ENCODE measurements around the gene TVP23A. TPM values are rescaled to one million over a fixed set of nuclear protein-coding genes. Genes with fewer than 3 reads are reported as not detected.

TVP23A gene
- total RNA-seq, 1 experiment from 2014 or later, result 3.1 TPM

DNA sequence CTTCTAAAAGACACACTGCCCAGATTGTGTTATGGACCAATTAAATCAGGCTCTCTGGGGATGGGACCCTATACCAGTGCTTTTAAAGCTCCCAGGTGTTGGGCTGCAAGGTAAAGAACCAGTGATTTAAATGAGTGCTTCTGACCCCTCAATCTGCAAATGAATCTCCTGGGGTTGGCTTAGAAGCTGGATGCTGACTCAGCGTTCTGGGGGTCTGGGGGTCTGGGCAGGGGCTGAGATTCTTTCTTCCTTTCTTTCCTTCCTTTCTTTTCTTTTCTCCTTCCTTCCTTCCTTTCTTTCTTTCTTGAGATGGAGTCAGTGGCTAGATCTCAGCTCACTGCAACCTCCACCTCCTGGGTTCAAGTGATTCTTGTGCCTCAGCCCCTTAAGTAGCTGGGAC lies 2.0 kb upstream of the TVP23A start:
- no peaks in the 10 kb centered on the region for H4K20me1 ChIP-seq (ENCODE audit: control insufficient read depth, insufficient read depth, insufficient read length)
- no peak overlapping the region for H3K56ac ChIP-seq (ENCODE audit: insufficient read length, low read depth, low read length)
- H2BK20ac ChIP-seq (ENCODE audit: low read depth, low read length, poor library complexity, severe bottlenecking), result no peak overlapping the region
- no peak overlapping the region for H4K5ac ChIP-seq (ENCODE audit: insufficient read length, low read depth, low read length)
- H3K9me3 ChIP-seq (ENCODE audit: control insufficient read depth, low read depth, low read length), result no peaks in the 10 kb centered on the region
- H3K4me2 ChIP-seq (ENCODE audit: insufficient read depth, insufficient read length, low read length), result no peak overlapping the region
- Mint-ChIP-seq H3K4me1 (peaks cover 4 to 13% of the 10 kb centered on the region in 2 experiments), H3K27ac (no peak overlapping the region; a peak in 2 of 7 replicates), H3K36me3 (ENCODE audit: insufficient read depth in 1 of 3, low read depth in 3 of 3) (no peaks in the 10 kb centered on the region), H3K27me3 (ENCODE audit: low read depth) (peaks cover 6% of the 10 kb centered on the region), H3K9me3 (no peaks in the 10 kb centered on the region), H3K4me3 (no peak overlapping the region)
- no peak overlapping the region for H3K18ac ChIP-seq (ENCODE audit: insufficient read length, low read depth, low read length)
- TF ChIP-seq, protein P1, sequence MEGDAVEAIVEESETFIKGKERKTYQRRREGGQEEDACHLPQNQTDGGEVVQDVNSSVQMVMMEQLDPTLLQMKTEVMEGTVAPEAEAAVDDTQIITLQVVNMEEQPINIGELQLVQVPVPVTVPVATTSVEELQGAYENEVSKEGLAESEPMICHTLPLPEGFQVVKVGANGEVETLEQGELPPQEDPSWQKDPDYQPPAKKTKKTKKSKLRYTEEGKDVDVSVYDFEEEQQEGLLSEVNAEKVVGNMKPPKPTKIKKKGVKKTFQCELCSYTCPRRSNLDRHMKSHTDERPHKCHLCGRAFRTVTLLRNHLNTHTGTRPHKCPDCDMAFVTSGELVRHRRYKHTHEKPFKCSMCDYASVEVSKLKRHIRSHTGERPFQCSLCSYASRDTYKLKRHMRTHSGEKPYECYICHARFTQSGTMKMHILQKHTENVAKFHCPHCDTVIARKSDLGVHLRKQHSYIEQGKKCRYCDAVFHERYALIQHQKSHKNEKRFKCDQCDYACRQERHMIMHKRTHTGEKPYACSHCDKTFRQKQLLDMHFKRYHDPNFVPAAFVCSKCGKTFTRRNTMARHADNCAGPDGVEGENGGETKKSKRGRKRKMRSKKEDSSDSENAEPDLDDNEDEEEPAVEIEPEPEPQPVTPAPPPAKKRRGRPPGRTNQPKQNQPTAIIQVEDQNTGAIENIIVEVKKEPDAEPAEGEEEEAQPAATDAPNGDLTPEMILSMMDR (conservative IDR thresholded peaks at IDR 0.05), result no peak
- H3K27ac ChIP-seq (ENCODE audit: insufficient read length, low read depth, low read length), result no peak overlapping the region
- no peak overlapping the region for H3K9ac ChIP-seq (ENCODE audit: extremely low read depth, insufficient read length, low read length)
- H4K91ac ChIP-seq (ENCODE audit: insufficient read length, low read depth, low read length), result no peak overlapping the region
- H2BK12ac ChIP-seq (ENCODE audit: insufficient read length, low read depth, low read length), result no peak overlapping the region
- H3K23me2 ChIP-seq (ENCODE audit: insufficient read length, low read depth, low read length, poor library complexity, severe bottlenecking), result peaks cover 5% of the 10 kb centered on the region
- H2BK15ac ChIP-seq (ENCODE audit: low read depth, low read length), result no peak overlapping the region
- H2BK120ac ChIP-seq (ENCODE audit: low read depth, low read length, poor library complexity, severe bottlenecking), result no peak overlapping the region
- H2BK5ac ChIP-seq (ENCODE audit: insufficient read length, low read length), result no peak overlapping the region
- no peaks in the 10 kb centered on the region for H3K79me2 ChIP-seq (ENCODE audit: insufficient read depth, low read length)
- H3K79me1 ChIP-seq (ENCODE audit: insufficient read depth, low read depth, low read length, poor library complexity, severe bottlenecking), result no peaks in the 10 kb centered on the region
- H2AK5ac ChIP-seq (ENCODE audit: insufficient read length, low read length), result no peak overlapping the region
- no peak overlapping the region for H3K14ac ChIP-seq (ENCODE audit: insufficient read depth, low read length)
- no peak overlapping the region for H3K23ac ChIP-seq (ENCODE audit: insufficient read length, low read depth, low read length)
- no CpG with 5 or more reads among the region's 1 CpG for WGBS (ENCODE audit: extremely low coverage, insufficient read length, low lambda C conversion rate)
- H2AFZ ChIP-seq (ENCODE audit: low read length), result no peak overlapping the region
- H4K8ac ChIP-seq (replicated peaks; ENCODE audit: insufficient read length, low read depth, low read length), result no peak overlapping the region
- no peak overlapping the region for H3T11ph ChIP-seq (ENCODE audit: low read length)
- no peak for DNase-seq
- H3K4ac ChIP-seq (ENCODE audit: low read depth, low read length), result no peak overlapping the region
- H3K4me1 ChIP-seq (ENCODE audit: insufficient read depth, low read length), result no peaks in the 10 kb centered on the region
- H3K27me3 ChIP-seq (ENCODE audit: insufficient read depth, low read length), result no peaks in the 10 kb centered on the region
